H9 (cell line): ENCODE data around the gene CAPZA2. TPM values are rescaled to one million over a fixed set of nuclear protein-coding genes. Genes with fewer than 3 reads are reported as not detected.
A peak's percentile ranks its signal among the peaks of the same experiment; 100 is the strongest.

Experiments used
- DNase-seq: peaks from one replicate; pipeline ENCODE4 v3.0.0-alpha.2; 2017
- H2AFZ ChIP-seq: one replicate; pipeline ENCODE4 v1.6.1; 2013; ENCODE audit warnings: mild to moderate bottlenecking, low read length, control low read depth, moderate library complexity
- H2AK5ac ChIP-seq: 2 replicates; pipeline ENCODE4 v1.6.1; 2013; ENCODE audit warnings: low read length, control low read depth, mixed read lengths; ENCODE audit not compliant: insufficient read length
- H2BK120ac ChIP-seq: one replicate; pipeline ENCODE4 v1.6.1; 2013; ENCODE audit warnings: low read depth, mild to moderate bottlenecking, low read length, control low read depth, inconsistent platforms; ENCODE audit not compliant: poor library complexity, severe bottlenecking
- H2BK12ac ChIP-seq: 2 replicates; pipeline ENCODE4 v1.6.1; 2013; ENCODE audit warnings: low read length, control low read depth, mixed read lengths, low read depth; ENCODE audit not compliant: insufficient read length
- H2BK15ac ChIP-seq: 2 replicates; pipeline ENCODE4 v1.6.1; 2013; ENCODE audit warnings: low read depth, low read length, control low read depth
- H2BK20ac ChIP-seq: one replicate; pipeline ENCODE4 v1.6.1; 2013; ENCODE audit warnings: low read depth, mild to moderate bottlenecking, low read length, control low read depth, inconsistent platforms; ENCODE audit not compliant: poor library complexity, severe bottlenecking
- H2BK5ac ChIP-seq: 2 replicates; pipeline ENCODE4 v1.6.1; 2013; ENCODE audit warnings: low read length, control low read depth, mixed read lengths; ENCODE audit not compliant: insufficient read length
- H3K14ac ChIP-seq: 2 replicates; pipeline ENCODE4 v1.6.1; 2013; ENCODE audit warnings: low read length, control low read depth; ENCODE audit not compliant: insufficient read depth
- H3K18ac ChIP-seq: 2 replicates; pipeline ENCODE4 v1.6.1; 2013; ENCODE audit warnings: low read depth, mild to moderate bottlenecking, mixed read lengths, low read length, control low read depth; ENCODE audit not compliant: insufficient read length
- H3K23ac ChIP-seq: 2 replicates; pipeline ENCODE4 v1.6.1; 2013; ENCODE audit warnings: low read length, control low read depth, mixed read lengths, low read depth; ENCODE audit not compliant: insufficient read length
- H3K23me2 ChIP-seq: 2 replicates; pipeline ENCODE4 v1.6.1; 2013; ENCODE audit warnings: low read depth, mild to moderate bottlenecking, mixed read lengths, low read length, control low read depth; ENCODE audit not compliant: insufficient read length, poor library complexity, severe bottlenecking
- H3K27ac ChIP-seq: 2 replicates; pipeline ENCODE4 v1.5.1; 2013; ENCODE audit warnings: low read length, control low read depth, mixed read lengths, low read depth; ENCODE audit not compliant: insufficient read length
- H3K27me3 ChIP-seq: 2 replicates; pipeline ENCODE4 v1.6.1; 2013; ENCODE audit warnings: low read length, control low read depth, inconsistent platforms; ENCODE audit not compliant: insufficient read depth
- H3K4ac ChIP-seq: 2 replicates; pipeline ENCODE4 v1.6.1; 2013; ENCODE audit warnings: low read depth, mild to moderate bottlenecking, control low read depth, inconsistent platforms, low read length, moderate library complexity
- H3K4me1 ChIP-seq: 2 replicates; pipeline ENCODE4 v1.6.1; 2013; ENCODE audit warnings: low read length, control low read depth, inconsistent platforms; ENCODE audit not compliant: insufficient read depth
- H3K4me2 ChIP-seq: 2 replicates; pipeline ENCODE4 v1.6.1; 2013; ENCODE audit warnings: low read length, control low read depth, mixed read lengths; ENCODE audit not compliant: insufficient read length, insufficient read depth
- H3K56ac ChIP-seq: 2 replicates; pipeline ENCODE4 v1.6.1; 2013; ENCODE audit warnings: low read depth, mild to moderate bottlenecking, mixed read lengths, low read length, control low read depth; ENCODE audit not compliant: insufficient read length
- H3K79me1 ChIP-seq: 2 replicates; pipeline ENCODE4 v1.6.1; 2013; ENCODE audit warnings: low read depth, mild to moderate bottlenecking, moderate library complexity, low read length, control low read depth, inconsistent platforms; ENCODE audit not compliant: insufficient read depth, poor library complexity, severe bottlenecking
- H3K79me2 ChIP-seq: 2 replicates; pipeline ENCODE4 v1.6.1; 2013; ENCODE audit warnings: low read length, control low read depth, inconsistent platforms; ENCODE audit not compliant: insufficient read depth
- H3K9ac ChIP-seq: 2 replicates; pipeline ENCODE4 v1.6.1; 2013; ENCODE audit warnings: low read length, control low read depth, mixed read lengths; ENCODE audit not compliant: insufficient read length; ENCODE audit errors: extremely low read depth
- H3K9me3 ChIP-seq: one replicate; pipeline ENCODE4 v1.6.1; 2013; ENCODE audit warnings: low read depth, low read length, inconsistent platforms; ENCODE audit not compliant: control insufficient read depth
- H3T11ph ChIP-seq: one replicate; pipeline ENCODE4 v1.6.1; 2013; ENCODE audit warnings: mild to moderate bottlenecking, low read length, control low read depth, inconsistent platforms
- H4K20me1 ChIP-seq: one replicate; pipeline ENCODE4 v1.6.1; 2013; ENCODE audit not compliant: control insufficient read depth, insufficient read length, insufficient read depth
- H4K5ac ChIP-seq: 2 replicates; pipeline ENCODE4 v1.6.1; 2013; ENCODE audit warnings: low read depth, mild to moderate bottlenecking, mixed read lengths, low read length, control low read depth; ENCODE audit not compliant: insufficient read length
- H4K8ac ChIP-seq: replicated peaks from 2 replicates; pipeline ENCODE4 v1.6.1; 2013; ENCODE audit warnings: low read length, control low read depth, mixed read lengths, low read depth; ENCODE audit not compliant: insufficient read length
- H4K91ac ChIP-seq: 2 replicates; pipeline ENCODE4 v1.6.1; 2013; ENCODE audit warnings: low read depth, mild to moderate bottlenecking, moderate library complexity, mixed read lengths, low read length, control low read depth; ENCODE audit not compliant: insufficient read length
- H3K27ac Mint-ChIP-seq, 3 experiments: 2 replicates in 2 of 3; 3 replicates in 1 of 3; pipeline ENCODE4 v1.8.0; 2020 to 2021; ENCODE audit warnings: mixed read lengths in 3 of 3, mild to moderate bottlenecking in 1 of 3, moderate library complexity in 1 of 3
- H3K27me3 Mint-ChIP-seq: 2 replicates; pipeline ENCODE4 v1.8.0; 2021; ENCODE audit warnings: low read depth, mild to moderate bottlenecking, moderate library complexity, mixed read lengths
- H3K36me3 Mint-ChIP-seq, 3 experiments: 2 replicates in 2 of 3; 3 replicates in 1 of 3; pipeline ENCODE4 v1.8.0; 2020 to 2021; ENCODE audit warnings: low read depth in 3 of 3, mixed read lengths in 3 of 3; ENCODE audit not compliant: insufficient read depth in 1 of 3
- H3K4me1 Mint-ChIP-seq, 2 experiments: 2 replicates each; pipeline ENCODE4 v1.8.0; 2020; ENCODE audit warnings: mixed read lengths in 2 of 2
- H3K4me3 Mint-ChIP-seq, 2 experiments: 2 replicates in 1 of 2; 3 replicates in 1 of 2; pipeline ENCODE4 v1.8.0; 2020 to 2021; ENCODE audit warnings: mild to moderate bottlenecking in 2 of 2, mixed read lengths in 2 of 2, moderate library complexity in 1 of 2
- H3K9me3 Mint-ChIP-seq, 2 experiments: 2 replicates in 1 of 2; 3 replicates in 1 of 2; pipeline ENCODE4 v1.8.0; 2020; ENCODE audit warnings: mild to moderate bottlenecking in 2 of 2, mixed read lengths in 2 of 2, moderate library complexity in 1 of 2
- CTCF ChIP-seq: fragments of 200-600 bp; sonication (generic); conservative IDR thresholded peaks from 3 replicates; pipeline ENCODE4 v1.8.0; 2021; ENCODE audit warnings: antibody characterized with exemption, mild to moderate bottlenecking
- WGBS: extraction: QIAGEN DNeasy Blood & Tissue Kit; methylation state at CpG from one replicate; pipeline ENCODE4 v1.1.7; 2013; ENCODE audit warnings: missing lambda C conversion rate, low lambda C conversion rate, mixed read lengths; ENCODE audit not compliant: insufficient read length; ENCODE audit errors: extremely low coverage; 5-methylcytosine and 5-hydroxymethylcytosine counted together
- long read RNA-seq: library from polyadenylated mRNA; unstranded; transcript quantifications from one replicate; pipeline ENCODE4 v2.0.0, GENCODE V29; 2020
- total RNA-seq: library from RNA; stranded (reverse); gene quantifications from 2 replicates; pipeline ENCODE4 v1.2.1, GENCODE V29; 2021

Gene CAPZA2
- 131 and 132 TPM in 2 replicates for total RNA-seq
- long read RNA-seq, full-length matches to known transcripts = 1,080 of 1,105 reads
- long read RNA-seq, partial matches to known transcripts = 9 of 1,105 reads
- long read RNA-seq, other reads (novel, unspliced or antisense) = 16 of 1,105 reads

- Histone ChIP-seq H3T11ph (no peak within 1 kb of the TSS), H3K27me3 (no peaks in the 10 kb centered on the region), H4K5ac (no peak within 1 kb of the TSS), H3K23me2 (peaks cover 9% of the 10 kb centered on the region), H3K18ac (peak within 1 kb of the TSS; percentile 88), H3K4me2 (peak within 1 kb of the TSS; percentile 95), H4K20me1 (no peaks in the 10 kb centered on the region), H4K91ac (no peak within 1 kb of the TSS), H3K79me2 (peaks cover 29% of the 10 kb centered on the region; the same call in 1 of the 2 replicates), H3K79me1 (peaks cover 7% of the 10 kb centered on the region), H3K4ac (no peak within 1 kb of the TSS), H3K27ac (no peak within 1 kb of the TSS), H4K8ac (no peak within 1 kb of the TSS), H3K4me1 (peaks cover 1% of the 10 kb centered on the region; the same call in 1 of the 2 replicates), H2AK5ac (no peak within 1 kb of the TSS), H2BK12ac (no peak within 1 kb of the TSS), H2BK120ac (no peak within 1 kb of the TSS), H2BK20ac (no peak within 1 kb of the TSS), H2BK15ac (no peak within 1 kb of the TSS), H2AFZ (no peak within 1 kb of the TSS), H3K14ac (peak within 1 kb of the TSS; percentile 78), H3K9ac (peak within 1 kb of the TSS; percentile 85), H3K23ac (no peak within 1 kb of the TSS), H3K56ac (no peak within 1 kb of the TSS), H3K9me3 (no peaks in the 10 kb centered on the region), H2BK5ac (no peak within 1 kb of the TSS)
- H3K9me3 Mint-ChIP-seq = peaks cover 0 to 2% of the 10 kb centered on the region in 2 experiments; a peak in 1 of 5 replicates
- peak within 1 kb of the TSS; percentile 95 to 97 (median 97) for H3K27ac Mint-ChIP-seq
- peaks cover 20 to 24% of the 10 kb centered on the region in 2 experiments for H3K4me1 Mint-ChIP-seq
- TF ChIP-seq CTCF = peak; percentile 30; the same call in 1 of the 3 replicates
- H3K4me3 Mint-ChIP-seq = peak within 1 kb of the TSS; percentile 88 to 98
- WGBS = no CpG with 5 or more reads among the region's 80 CpGs
- DNase-seq = peak; percentile 91
- peaks cover 0 to 2% (median 0%) of the 10 kb centered on the region in 3 experiments; a peak in 3 of 7 replicates for H3K36me3 Mint-ChIP-seq
- peaks cover 7% of the 10 kb centered on the region for H3K27me3 Mint-ChIP-seq
Observed at GRCh38 chr7:116862234-116862950, at the start of gene CAPZA2. Gene CAPZA2, plus strand, starts transcription at chr7:116862587. Its CDS starts 25 bp downstream, at chr7:116862612.
